Measurements from ENCODE around the gene TBC1D2B.

Gene TBC1D2B

GRCh38 chr15:78083186-78083585 lies 5.7 kb upstream of the TBC1D2B start:
- no peak overlapping the region for H3K27ac ChIP-seq
- no peak for TF ChIP-seq CTCF (conservative IDR thresholded peaks at IDR 0.05; ENCODE audit: low read depth)
- DNase-seq (ENCODE audit: low spot score): no peak
- ChIA-PET CTCF (interaction anchor here (0.6 to 1.0 kb wide), 2 partner anchors 18 to 25 kb away, joined by 3 to 4 read pairs; no protein-coding TSS in a partner anchor), POLR2A (ENCODE audit: low non-redundant PET) (no interaction called here)

GRCh38 chr15:78082743-78083110 lies 5.2 kb upstream of the TBC1D2B start:
- DNase-seq (ENCODE audit: low spot score): no peak
- ChIA-PET CTCF (no interaction called here), POLR2A (ENCODE audit: low non-redundant PET) (interaction anchor here (0.6 kb wide), 1 partner anchor 10 kb away, joined by 3 read pairs; the partner anchor contains the start of gene SH2D7)
- TF ChIP-seq CTCF (conservative IDR thresholded peaks at IDR 0.05; ENCODE audit: low read depth): no peak
- H3K27ac ChIP-seq: no peak overlapping the region

- no peak for DNase-seq (ENCODE audit: low spot score)
- ChIA-PET CTCF (no interaction called here), POLR2A (ENCODE audit: low non-redundant PET) (interaction anchor here (0.6 kb wide), 1 partner anchor 10 kb away, joined by 3 read pairs; the partner anchor contains the start of gene SH2D7)
- no peak for TF ChIP-seq CTCF (conservative IDR thresholded peaks at IDR 0.05; ENCODE audit: low read depth)
- no peak overlapping the region for H3K27ac ChIP-seq
Observed at GRCh38 chr15:78082106-78082742, 4.7 kb upstream of the TBC1D2B start.

GRCh38 chr15:78080088-78080460 lies 2.6 kb upstream of the TBC1D2B start:
- DNase-seq (ENCODE audit: low spot score): no peak
- H3K27ac ChIP-seq: no peak overlapping the region
- POLR2A ChIA-PET (ENCODE audit: low non-redundant PET): no interaction called here
- CTCF ChIA-PET: no interaction called here
- TF ChIP-seq CTCF (conservative IDR thresholded peaks at IDR 0.05; ENCODE audit: low read depth): no peak

GRCh38 chr15:78079298-78080087 lies 2.0 kb upstream of the TBC1D2B start:
- no peak for DNase-seq (ENCODE audit: low spot score)
- ChIA-PET CTCF (interaction anchor here (1.0 kb wide), 1 partner anchor 29 kb away, joined by 3 read pairs; no protein-coding TSS in a partner anchor), POLR2A (ENCODE audit: low non-redundant PET) (no interaction called here)
- H3K27ac ChIP-seq: no peak overlapping the region
- TF ChIP-seq CTCF (conservative IDR thresholded peaks at IDR 0.05; ENCODE audit: low read depth): no peak

- ChIA-PET POLR2A (ENCODE audit: low non-redundant PET) (no interaction called here), CTCF (interaction anchor here (0.6 to 0.7 kb wide), 2 partner anchors 15 to 27 kb away, joined by 3 to 4 read pairs; no protein-coding TSS in a partner anchor)
- TF ChIP-seq CTCF (conservative IDR thresholded peaks at IDR 0.05; ENCODE audit: low read depth): no peak
- no peak for DNase-seq (ENCODE audit: low spot score)
- H3K27ac ChIP-seq: peak overlapping the region; percentile 84
Observed at GRCh38 chr15:78077871-78078210, 330 bp upstream of the TBC1D2B start.

Measured in RWPE1 (cell line).